Liver (tissue), 9 donors: ENCODE measurements around the gene RHOG. TPM values are rescaled to one million over a fixed set of nuclear protein-coding genes. Genes with fewer than 3 reads are reported as not detected.

Experiments used
- DNase-seq: peaks from one replicate; pipeline ENCODE4 v3.0.0-alpha.2; 2017; ENCODE audit warnings: low spot score
- H3K27ac ChIP-seq, 2 donors: one replicate each; pipeline ENCODE4 v1.7.0; 2013; ENCODE audit warnings: inconsistent platforms in 2 of 2, low read length in 2 of 2, control low read depth in 1 of 2, low read depth in 1 of 2, mild to moderate bottlenecking in 1 of 2
- H3K27me3 ChIP-seq, 4 donors: one replicate each; pipeline versions ENCODE4 v1.6.1 to v1.7.0; 2013; ENCODE audit warnings: low read length in 3 of 4, inconsistent platforms in 1 of 4, mild to moderate bottlenecking in 1 of 4, moderate library complexity in 1 of 4; ENCODE audit not compliant: control insufficient read depth in 4 of 4, insufficient read depth in 4 of 4
- H3K36me3 ChIP-seq, 4 donors: one replicate each; pipeline versions ENCODE4 v1.6.1 to v1.7.0; 2013; ENCODE audit warnings: low read length in 3 of 4, mild to moderate bottlenecking in 3 of 4, low read depth in 1 of 4, moderate library complexity in 1 of 4; ENCODE audit not compliant: control insufficient read depth in 4 of 4, insufficient read depth in 3 of 4
- H3K4me1 ChIP-seq, 4 donors: one replicate each; pipeline versions ENCODE4 v1.6.1 to v1.7.0; 2013; ENCODE audit warnings: low read length in 3 of 4, mild to moderate bottlenecking in 3 of 4, moderate library complexity in 1 of 4; ENCODE audit not compliant: control insufficient read depth in 4 of 4, insufficient read depth in 4 of 4
- H3K4me3 ChIP-seq, 3 donors: one replicate each; pipeline versions ENCODE4 v1.6.1 to v1.7.0; 2013; ENCODE audit warnings: low read length in 3 of 3, control low read depth in 1 of 3, low read depth in 1 of 3, mild to moderate bottlenecking in 1 of 3
- H3K9ac ChIP-seq, 2 donors: one replicate each; pipeline ENCODE4 v1.7.0; 2013; ENCODE audit warnings: low read length in 2 of 2, mild to moderate bottlenecking in 2 of 2, moderate library complexity in 2 of 2, control low read depth in 1 of 2, low read depth in 1 of 2
- H3K9me3 ChIP-seq, 4 donors: one replicate each; pipeline versions ENCODE4 v1.6.1 to v1.7.0; 2013; ENCODE audit warnings: low read length in 3 of 4; ENCODE audit not compliant: control insufficient read depth in 4 of 4
- EGR1 ChIP-seq, 2 donors: IDR thresholded peaks; 2 replicates each; pipeline ENCODE4 v1.6.1; 2016 to 2018; ENCODE audit warnings: antibody characterized with exemption in 2 of 2, low read depth in 2 of 2
- FOXA1 ChIP-seq: IDR thresholded peaks from 2 replicates; pipeline ENCODE4 v1.6.1; 2016; ENCODE audit warnings: antibody characterized with exemption
- FOXA2 ChIP-seq: IDR thresholded peaks from 2 replicates; pipeline ENCODE4 v1.6.1; 2016; ENCODE audit warnings: antibody characterized with exemption
- GABPA ChIP-seq, 2 donors: IDR thresholded peaks in 1 of 2; conservative IDR thresholded peaks in 1 of 2; 2 replicates each; pipeline ENCODE4 v1.6.1; 2016; ENCODE audit warnings: antibody characterized with exemption in 2 of 2, mild to moderate bottlenecking in 1 of 2, moderate library complexity in 1 of 2
- HNF4A ChIP-seq, 2 donors: conservative IDR thresholded peaks; 2 replicates each; pipeline ENCODE4 v1.6.1; 2016; ENCODE audit warnings: antibody characterized with exemption in 2 of 2, mild to moderate bottlenecking in 2 of 2
- HNF4G ChIP-seq: IDR thresholded peaks from 2 replicates; pipeline ENCODE4 v1.6.1; 2016; ENCODE audit warnings: antibody characterized with exemption
- JUND ChIP-seq, 2 donors: IDR thresholded peaks; 2 replicates each; pipeline ENCODE4 v1.6.1; 2016; ENCODE audit warnings: antibody characterized with exemption in 2 of 2
- NR2F2 ChIP-seq: IDR thresholded peaks from 2 replicates; pipeline ENCODE4 v1.6.1; 2016; ENCODE audit warnings: antibody characterized with exemption
- RAD21 ChIP-seq, 2 donors: IDR thresholded peaks; 2 replicates each; pipeline ENCODE4 v1.6.1; 2016; ENCODE audit warnings: antibody characterized with exemption in 2 of 2, mild to moderate bottlenecking in 2 of 2
- RXRA ChIP-seq, 2 donors: IDR thresholded peaks; 2 replicates each; pipeline ENCODE4 v1.6.1; 2017 to 2018; ENCODE audit warnings: antibody characterized with exemption in 2 of 2, mild to moderate bottlenecking in 1 of 2
- SP1 ChIP-seq: IDR thresholded peaks from 2 replicates; pipeline ENCODE4 v1.6.1; 2018; ENCODE audit warnings: antibody characterized with exemption, mild to moderate bottlenecking
- TAF1 ChIP-seq: conservative IDR thresholded peaks from 2 replicates; pipeline ENCODE4 v1.6.1; 2016; ENCODE audit warnings: antibody characterized with exemption, mild to moderate bottlenecking
- YY1 ChIP-seq: IDR thresholded peaks from 2 replicates; pipeline ENCODE4 v1.6.1; 2016; ENCODE audit warnings: antibody characterized with exemption, mild to moderate bottlenecking
- WGBS: extraction: QIAGEN DNeasy Blood & Tissue Kit; methylation state at CpG from one replicate; pipeline ENCODE4 v1.1.7; 2013; 5-methylcytosine and 5-hydroxymethylcytosine counted together
- polyA plus RNA-seq, 2 donors: library from polyadenylated mRNA; stranded (reverse) in 1 of 2; unstranded in 1 of 2; fragments of 200-250 nt in 1 of 2; fragments of >200 nt in 1 of 2; fragmentation: Nextera tagmentation in 1 of 2; extraction: Ambion mirVana in 1 of 2; gene quantifications; one replicate each; pipeline versions ENCODE4 v1.2.1 to v1.2.3, GENCODE V29; 2013 to 2015
- total RNA-seq, 2 donors: library from RNA; depleted of rRNA; stranded (reverse); fragments of >200 nt; gene quantifications; one replicate each; pipeline ENCODE4 v1.2.3, GENCODE V29; 2014
- TF ChIP-seq, protein P1 (sequence below): IDR thresholded peaks from 2 replicates; pipeline ENCODE4 v1.6.1; 2016; ENCODE audit warnings: antibody characterized with exemption
- TF ChIP-seq, protein P2 (sequence below): fragments of 150-350 bp; IDR thresholded peaks from 2 replicates; pipeline ENCODE4 v1.5.1; 2017; ENCODE audit warnings: improper control_type of control experiment, low read depth, low read length; ENCODE audit not compliant: missing input control
- TF ChIP-seq, protein P3 (sequence below): IDR thresholded peaks from 2 replicates; pipeline ENCODE4 v1.6.1; 2016; ENCODE audit warnings: antibody characterized with exemption, mild to moderate bottlenecking
- TF ChIP-seq, protein P4 (sequence below): IDR thresholded peaks from 2 replicates; pipeline ENCODE4 v1.6.1; 2016; ENCODE audit warnings: antibody characterized with exemption
- TF ChIP-seq, protein P5 (sequence below): IDR thresholded peaks from 2 replicates; pipeline ENCODE4 v1.6.1; 2016; ENCODE audit warnings: antibody characterized with exemption
- donor health status: healthy.
- donor health status: healthy.
- donor health status: healthy.
- donor health status: healthy.
- donor health status: healthy.

RHOG gene
- total and polyA plus RNA-seq, 4 donors: 7.4 to 32.9 (median 17.8) TPM

DNA sequence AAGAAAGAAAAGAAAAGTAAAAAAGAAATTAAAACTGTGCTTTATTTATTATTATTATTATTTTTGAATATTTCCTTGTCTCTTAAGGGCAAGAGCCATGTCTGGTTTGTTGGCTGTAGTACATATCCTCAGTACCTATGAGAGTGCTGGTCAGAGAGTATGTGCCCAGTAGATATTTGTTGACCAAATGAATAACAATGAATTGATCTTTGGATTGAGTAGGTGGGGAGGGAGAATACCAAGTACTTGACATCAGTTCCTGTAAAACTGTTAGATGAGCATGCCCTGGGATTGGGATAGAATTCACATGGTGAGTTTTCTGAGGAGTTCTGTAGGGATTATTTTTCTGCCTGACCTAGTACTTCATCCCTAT is 26.1 kb upstream of the RHOG start:
- Histone ChIP-seq H3K27me3 (no peaks in the 10 kb centered on the region), H3K36me3 (no peaks in the 10 kb centered on the region), H3K9me3 (no peaks in the 10 kb centered on the region), H3K4me3 (no peak overlapping the region), H3K27ac (peak overlapping the region; percentile 91 to 94), H3K4me1 (peaks cover 16 to 45% (median 19%) of the 10 kb centered on the region in 4 donors), H3K9ac (peak overlapping the region in 1 of 2 donors; percentile 52)
- DNase-seq: no peak
- no peak for TF ChIP-seq JUND (IDR thresholded peaks at IDR 0.05)
- TF ChIP-seq RAD21 (IDR thresholded peaks at IDR 0.05): no peak
- no peak for TF ChIP-seq HNF4A (conservative IDR thresholded peaks at IDR 0.05)
- no peak for TF ChIP-seq NR2F2
- TF ChIP-seq FOXA1: no peak
- TF ChIP-seq, protein P1, sequence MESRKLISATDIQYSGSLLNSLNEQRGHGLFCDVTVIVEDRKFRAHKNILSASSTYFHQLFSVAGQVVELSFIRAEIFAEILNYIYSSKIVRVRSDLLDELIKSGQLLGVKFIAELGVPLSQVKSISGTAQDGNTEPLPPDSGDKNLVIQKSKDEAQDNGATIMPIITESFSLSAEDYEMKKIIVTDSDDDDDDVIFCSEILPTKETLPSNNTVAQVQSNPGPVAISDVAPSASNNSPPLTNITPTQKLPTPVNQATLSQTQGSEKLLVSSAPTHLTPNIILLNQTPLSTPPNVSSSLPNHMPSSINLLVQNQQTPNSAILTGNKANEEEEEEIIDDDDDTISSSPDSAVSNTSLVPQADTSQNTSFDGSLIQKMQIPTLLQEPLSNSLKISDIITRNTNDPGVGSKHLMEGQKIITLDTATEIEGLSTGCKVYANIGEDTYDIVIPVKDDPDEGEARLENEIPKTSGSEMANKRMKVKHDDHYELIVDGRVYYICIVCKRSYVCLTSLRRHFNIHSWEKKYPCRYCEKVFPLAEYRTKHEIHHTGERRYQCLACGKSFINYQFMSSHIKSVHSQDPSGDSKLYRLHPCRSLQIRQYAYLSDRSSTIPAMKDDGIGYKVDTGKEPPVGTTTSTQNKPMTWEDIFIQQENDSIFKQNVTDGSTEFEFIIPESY: no peak
- TF ChIP-seq GABPA (IDR thresholded peaks at IDR 0.05 in 1 of 2, conservative IDR thresholded peaks at IDR 0.05 in 1 of 2): no peak
- TF ChIP-seq, protein P2, sequence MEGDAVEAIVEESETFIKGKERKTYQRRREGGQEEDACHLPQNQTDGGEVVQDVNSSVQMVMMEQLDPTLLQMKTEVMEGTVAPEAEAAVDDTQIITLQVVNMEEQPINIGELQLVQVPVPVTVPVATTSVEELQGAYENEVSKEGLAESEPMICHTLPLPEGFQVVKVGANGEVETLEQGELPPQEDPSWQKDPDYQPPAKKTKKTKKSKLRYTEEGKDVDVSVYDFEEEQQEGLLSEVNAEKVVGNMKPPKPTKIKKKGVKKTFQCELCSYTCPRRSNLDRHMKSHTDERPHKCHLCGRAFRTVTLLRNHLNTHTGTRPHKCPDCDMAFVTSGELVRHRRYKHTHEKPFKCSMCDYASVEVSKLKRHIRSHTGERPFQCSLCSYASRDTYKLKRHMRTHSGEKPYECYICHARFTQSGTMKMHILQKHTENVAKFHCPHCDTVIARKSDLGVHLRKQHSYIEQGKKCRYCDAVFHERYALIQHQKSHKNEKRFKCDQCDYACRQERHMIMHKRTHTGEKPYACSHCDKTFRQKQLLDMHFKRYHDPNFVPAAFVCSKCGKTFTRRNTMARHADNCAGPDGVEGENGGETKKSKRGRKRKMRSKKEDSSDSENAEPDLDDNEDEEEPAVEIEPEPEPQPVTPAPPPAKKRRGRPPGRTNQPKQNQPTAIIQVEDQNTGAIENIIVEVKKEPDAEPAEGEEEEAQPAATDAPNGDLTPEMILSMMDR: no peak
- no peak for TF ChIP-seq HNF4G
- TF ChIP-seq SP1: no peak
- TF ChIP-seq EGR1 (IDR thresholded peaks at IDR 0.05; ENCODE audit: low read depth in 2 of 2): no peak

DNA sequence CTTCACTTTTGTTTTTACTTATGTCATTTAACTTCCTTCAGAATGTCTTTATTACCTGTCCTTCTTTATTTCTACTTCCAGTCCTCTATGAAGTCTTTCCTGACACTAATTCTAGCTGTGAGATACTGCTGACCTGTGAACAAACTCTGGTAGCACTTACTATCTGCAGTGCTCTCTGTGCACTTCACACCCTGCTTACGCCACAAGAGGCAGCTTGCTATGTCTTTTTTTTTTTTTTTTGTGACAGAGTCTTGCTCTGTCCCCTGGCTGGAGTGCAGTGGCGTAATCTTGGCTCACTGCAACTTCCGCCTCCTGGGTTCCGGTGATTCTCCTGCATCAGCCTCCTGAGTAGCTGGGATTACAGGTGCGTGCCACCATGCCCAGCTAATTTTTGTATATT is 25.4 kb upstream of the RHOG start:
- 38% methylated on average over 5 of the region's 5 CpGs for WGBS
- Histone ChIP-seq H3K27ac (peak overlapping the region; percentile 70 to 75), H3K9ac (peak overlapping the region in 1 of 2 donors; percentile 72), H3K27me3 (no peaks in the 10 kb centered on the region), H3K9me3 (no peaks in the 10 kb centered on the region), H3K4me1 (peaks cover 16 to 41% (median 19%) of the 10 kb centered on the region in 4 donors), H3K36me3 (no peaks in the 10 kb centered on the region), H3K4me3 (no peak overlapping the region)
- TF ChIP-seq FOXA2 (no peak), YY1 (no peak), NR2F2 (peak; percentile 12), HNF4A (conservative IDR thresholded peaks at IDR 0.05) (peak; percentile 74 to 75), TAF1 (no peak), RXRA (IDR thresholded peaks at IDR 0.05) (peak; percentile 79 to 85), EGR1 (IDR thresholded peaks at IDR 0.05; ENCODE audit: low read depth in 2 of 2) (peak in 1 of 2 donors; percentile 35), HNF4G (no peak), FOXA1 (peak; percentile 13), SP1 (peak; percentile 71), RAD21 (IDR thresholded peaks at IDR 0.05) (peak; percentile 32 to 61), GABPA (IDR thresholded peaks at IDR 0.05 in 1 of 2, conservative IDR thresholded peaks at IDR 0.05 in 1 of 2) (peak; percentile 57 to 72), JUND (IDR thresholded peaks at IDR 0.05) (peak in 1 of 2 donors; percentile 21)
- TF ChIP-seq, protein P2: no peak
- TF ChIP-seq, protein P3, sequence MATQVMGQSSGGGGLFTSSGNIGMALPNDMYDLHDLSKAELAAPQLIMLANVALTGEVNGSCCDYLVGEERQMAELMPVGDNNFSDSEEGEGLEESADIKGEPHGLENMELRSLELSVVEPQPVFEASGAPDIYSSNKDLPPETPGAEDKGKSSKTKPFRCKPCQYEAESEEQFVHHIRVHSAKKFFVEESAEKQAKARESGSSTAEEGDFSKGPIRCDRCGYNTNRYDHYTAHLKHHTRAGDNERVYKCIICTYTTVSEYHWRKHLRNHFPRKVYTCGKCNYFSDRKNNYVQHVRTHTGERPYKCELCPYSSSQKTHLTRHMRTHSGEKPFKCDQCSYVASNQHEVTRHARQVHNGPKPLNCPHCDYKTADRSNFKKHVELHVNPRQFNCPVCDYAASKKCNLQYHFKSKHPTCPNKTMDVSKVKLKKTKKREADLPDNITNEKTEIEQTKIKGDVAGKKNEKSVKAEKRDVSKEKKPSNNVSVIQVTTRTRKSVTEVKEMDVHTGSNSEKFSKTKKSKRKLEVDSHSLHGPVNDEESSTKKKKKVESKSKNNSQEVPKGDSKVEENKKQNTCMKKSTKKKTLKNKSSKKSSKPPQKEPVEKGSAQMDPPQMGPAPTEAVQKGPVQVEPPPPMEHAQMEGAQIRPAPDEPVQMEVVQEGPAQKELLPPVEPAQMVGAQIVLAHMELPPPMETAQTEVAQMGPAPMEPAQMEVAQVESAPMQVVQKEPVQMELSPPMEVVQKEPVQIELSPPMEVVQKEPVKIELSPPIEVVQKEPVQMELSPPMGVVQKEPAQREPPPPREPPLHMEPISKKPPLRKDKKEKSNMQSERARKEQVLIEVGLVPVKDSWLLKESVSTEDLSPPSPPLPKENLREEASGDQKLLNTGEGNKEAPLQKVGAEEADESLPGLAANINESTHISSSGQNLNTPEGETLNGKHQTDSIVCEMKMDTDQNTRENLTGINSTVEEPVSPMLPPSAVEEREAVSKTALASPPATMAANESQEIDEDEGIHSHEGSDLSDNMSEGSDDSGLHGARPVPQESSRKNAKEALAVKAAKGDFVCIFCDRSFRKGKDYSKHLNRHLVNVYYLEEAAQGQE: peak; percentile 39
- TF ChIP-seq, protein P4, sequence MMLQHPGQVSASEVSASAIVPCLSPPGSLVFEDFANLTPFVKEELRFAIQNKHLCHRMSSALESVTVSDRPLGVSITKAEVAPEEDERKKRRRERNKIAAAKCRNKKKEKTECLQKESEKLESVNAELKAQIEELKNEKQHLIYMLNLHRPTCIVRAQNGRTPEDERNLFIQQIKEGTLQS: no peak
- TF ChIP-seq, protein P5, sequence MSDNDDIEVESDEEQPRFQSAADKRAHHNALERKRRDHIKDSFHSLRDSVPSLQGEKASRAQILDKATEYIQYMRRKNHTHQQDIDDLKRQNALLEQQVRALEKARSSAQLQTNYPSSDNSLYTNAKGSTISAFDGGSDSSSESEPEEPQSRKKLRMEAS: peak; percentile 46
- TF ChIP-seq, protein P1: peak; percentile 34
- no peak for DNase-seq
